ENCODE measurements around the gene PIGN. TPM values are rescaled to one million over a fixed set of nuclear protein-coding genes. Genes with fewer than 3 reads are reported as not detected.

Gene PIGN
- total RNA-seq, 1 experiment from 2014 or later: 18.5 TPM

DNA sequence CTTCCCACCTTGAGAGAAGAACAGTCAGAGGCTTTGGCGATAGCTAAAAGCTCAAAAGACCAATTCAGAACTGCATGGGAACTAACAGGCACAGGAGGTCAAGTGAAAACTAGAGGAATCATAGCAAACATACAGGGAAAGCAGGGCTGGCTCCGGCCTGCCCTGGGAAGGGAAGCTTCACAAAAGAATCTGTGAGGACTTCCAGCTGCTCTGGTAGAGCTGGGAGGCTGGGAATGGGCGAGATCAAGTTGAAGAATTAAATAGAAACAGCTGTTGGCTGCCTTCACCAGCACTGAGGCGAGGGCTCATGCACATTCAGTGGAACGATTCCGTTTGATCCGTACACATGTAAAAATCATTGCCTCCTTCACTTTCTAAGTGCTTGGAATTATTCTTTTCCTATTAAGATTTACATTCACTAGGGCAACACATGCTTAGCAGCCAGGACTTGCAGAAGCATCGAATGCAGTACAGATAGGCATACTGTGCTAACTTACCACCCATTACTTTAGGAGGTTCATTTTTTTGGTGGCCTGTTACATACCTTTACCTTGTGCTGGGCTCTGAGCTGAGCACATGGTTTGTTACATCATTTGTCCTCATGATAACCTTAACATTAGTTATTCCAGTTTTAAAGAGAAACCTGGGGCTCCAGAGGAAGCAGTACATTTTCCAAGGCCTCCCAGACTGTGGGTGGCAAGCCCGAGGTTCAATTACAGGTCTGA is 168.7 kb downstream of the PIGN start:
- no peak for DNase-seq (ENCODE audit: low spot score)

DNA sequence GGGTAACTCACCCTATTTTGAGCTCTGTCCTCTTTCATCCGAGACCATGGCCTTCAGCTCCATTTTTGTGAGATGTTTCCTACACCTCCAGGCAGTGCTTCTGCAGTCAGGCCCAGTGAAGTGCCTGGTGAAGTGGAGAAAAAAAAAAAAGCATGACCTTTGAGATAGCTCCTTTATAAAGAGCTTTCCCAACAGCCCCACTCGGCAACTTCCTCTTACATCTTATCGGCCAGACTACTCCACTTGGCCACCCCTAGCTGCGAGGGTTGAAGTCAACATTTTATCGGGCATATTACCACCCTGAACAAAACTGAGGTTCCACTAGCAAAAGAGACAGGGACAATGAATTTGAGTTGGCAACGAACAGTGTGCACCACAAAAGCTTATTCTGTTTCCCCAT is 169.2 kb downstream of the PIGN start:
- no peak for DNase-seq (ENCODE audit: low spot score)

DNA sequence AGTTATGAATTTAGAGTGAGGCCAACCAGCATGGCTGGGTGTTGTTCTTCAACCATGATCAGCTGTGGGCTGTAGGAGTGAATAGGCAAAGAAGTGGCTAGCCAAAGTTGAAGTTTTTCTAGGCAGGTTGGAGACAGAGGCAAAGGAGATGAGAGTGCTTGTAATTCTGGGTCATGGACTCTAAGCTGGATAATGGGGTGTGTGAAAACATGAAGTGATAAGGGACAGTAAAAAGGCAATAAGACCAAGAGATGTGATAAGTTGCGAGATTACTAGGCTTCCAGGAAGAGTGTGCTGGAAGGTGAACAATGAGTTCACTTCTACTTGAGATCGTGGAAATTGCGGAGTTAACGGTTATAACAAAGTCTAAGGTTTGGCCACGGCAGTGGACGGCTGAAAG is 175.4 kb downstream of the PIGN start:
- DNase-seq (ENCODE audit: low spot score): no peak

DNA sequence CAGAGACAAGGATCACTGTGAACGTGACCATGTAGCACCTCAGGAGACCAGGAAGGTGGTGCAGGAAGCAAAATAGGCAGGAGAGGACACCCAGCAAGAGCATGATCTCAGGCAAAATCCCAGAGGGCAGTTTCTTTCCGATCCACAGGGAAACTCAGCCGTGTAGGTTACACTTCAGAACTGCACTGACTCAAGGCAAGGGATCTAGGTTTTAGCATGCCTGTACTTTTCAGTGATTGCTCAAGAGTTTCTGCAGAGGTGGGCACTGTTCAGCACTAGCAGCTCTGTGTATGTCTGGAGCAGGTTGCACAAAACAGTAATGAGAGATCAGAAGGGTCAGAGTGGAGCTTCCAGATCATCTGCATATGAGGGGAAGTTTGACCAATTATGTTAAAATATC is 177.3 kb downstream of the PIGN start:
- DNase-seq (ENCODE audit: low spot score): no peak

DNA sequence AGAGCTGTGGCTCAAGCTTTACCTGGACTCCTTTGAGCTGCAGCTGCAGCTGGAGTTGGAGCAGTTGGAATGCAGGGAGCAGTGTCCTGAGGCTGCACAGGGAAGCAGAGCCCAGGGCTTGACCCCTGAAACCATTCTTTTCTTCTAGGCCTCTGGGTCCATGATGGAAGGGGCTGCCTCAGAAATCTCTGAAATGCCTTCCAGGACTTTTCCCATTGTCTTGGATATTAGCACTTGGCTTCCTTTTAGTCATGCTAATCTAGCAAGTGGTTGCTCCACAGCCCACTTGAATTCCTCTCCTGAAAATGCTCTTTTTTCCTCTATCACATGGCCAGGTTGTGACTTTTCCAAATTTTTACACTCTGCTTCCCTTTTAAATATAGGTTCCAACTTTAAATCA is 185.5 kb downstream of the PIGN start:
- no peak for DNase-seq (ENCODE audit: low spot score)

DNA sequence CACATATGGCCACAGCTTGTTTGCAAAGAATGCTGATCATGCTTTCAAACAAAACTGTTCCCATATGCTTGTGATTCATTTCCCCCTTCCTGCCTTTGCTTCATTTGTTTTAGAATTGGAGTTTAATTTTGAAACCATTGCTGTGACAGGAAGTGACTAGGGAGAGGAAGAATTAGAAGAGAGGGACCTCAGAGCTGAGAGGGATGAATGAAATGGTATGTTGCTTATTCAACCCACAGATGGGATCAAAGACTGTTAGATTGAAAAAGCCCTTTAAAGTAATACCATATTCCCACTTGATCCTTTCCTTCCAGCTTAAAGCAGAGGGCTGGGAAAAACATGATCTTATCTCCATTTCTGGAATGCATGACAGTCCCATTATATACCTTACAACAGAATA is 187.9 kb downstream of the PIGN start:
- DNase-seq (ENCODE audit: low spot score): no peak

DNA sequence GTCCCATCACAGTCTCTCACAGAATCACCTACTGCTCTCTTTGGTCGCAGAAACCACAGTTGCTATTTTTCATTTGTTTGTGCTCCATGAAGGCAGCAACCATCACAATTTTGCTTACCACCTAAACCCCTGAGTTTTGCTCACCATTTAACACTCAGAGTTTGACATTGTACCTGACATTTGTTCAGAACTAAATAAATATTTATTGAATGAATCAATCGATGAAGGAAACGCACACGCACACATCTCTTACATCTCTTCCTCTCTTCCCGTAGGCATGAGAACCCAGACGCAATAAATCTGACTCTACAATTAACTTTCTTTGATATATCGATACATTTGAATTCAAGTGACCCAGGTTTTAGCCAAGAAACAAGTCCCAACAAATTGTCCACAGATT is 188.5 kb downstream of the PIGN start:
- DNase-seq (ENCODE audit: low spot score): no peak

DNA sequence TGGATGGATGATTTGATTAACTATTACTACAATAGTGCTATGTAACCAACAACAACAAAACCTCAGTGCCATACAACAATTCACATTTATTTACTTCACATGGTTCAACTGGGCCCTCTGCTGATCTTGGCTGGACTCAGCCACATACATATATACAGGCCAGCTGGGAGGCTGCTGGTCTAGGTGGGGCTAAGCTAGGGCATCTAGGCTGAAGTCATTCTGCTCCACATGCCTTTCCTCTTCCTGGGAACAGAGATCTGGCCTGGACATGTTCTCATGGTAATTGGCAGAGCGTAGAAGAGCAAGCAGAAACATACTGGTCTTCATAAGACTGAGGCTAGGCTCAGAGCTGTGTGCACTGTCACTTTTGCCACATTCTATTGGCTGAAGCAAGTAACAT is 191.2 kb downstream of the PIGN start:
- no peak for DNase-seq (ENCODE audit: low spot score)

DNA sequence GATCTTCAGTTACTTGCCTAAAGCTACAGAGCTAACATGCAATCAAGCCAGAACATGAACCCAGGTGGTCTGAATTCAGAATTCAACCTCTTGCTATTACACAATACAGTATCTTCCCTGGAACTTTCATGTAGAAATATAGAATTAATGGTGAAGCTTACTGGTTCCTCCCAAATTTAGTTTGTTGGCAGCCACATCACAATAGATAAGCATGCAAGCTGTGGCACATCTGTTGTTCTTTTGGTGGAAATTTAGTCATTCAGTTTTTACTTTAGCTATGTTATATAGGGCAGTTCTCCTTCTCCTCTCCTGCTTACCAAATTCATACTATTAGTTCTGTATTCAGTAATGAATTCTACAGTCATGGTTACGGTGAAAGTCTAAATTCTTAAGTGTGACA is 193.0 kb downstream of the PIGN start:
- DNase-seq (ENCODE audit: low spot score): no peak

DNA sequence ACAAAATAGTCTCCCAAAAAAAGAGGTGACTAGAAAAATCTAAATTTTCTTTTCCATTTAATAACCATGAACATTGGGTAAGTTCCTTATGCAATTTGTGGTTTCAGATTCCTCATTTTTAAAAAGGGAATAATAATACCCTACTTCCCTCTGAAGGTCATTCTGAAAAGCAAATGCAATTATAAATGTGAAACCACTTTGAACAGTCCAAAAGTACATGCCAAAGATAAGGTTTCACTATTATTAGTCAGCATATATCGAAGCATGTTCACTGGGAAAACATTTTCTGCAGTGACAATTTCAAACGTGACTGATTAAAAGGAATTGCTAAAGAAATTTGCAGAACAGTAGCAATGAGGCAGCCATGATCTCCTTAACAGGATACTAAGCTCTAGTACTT is 193.9 kb downstream of the PIGN start:
- DNase-seq (ENCODE audit: low spot score): no peak

DNA sequence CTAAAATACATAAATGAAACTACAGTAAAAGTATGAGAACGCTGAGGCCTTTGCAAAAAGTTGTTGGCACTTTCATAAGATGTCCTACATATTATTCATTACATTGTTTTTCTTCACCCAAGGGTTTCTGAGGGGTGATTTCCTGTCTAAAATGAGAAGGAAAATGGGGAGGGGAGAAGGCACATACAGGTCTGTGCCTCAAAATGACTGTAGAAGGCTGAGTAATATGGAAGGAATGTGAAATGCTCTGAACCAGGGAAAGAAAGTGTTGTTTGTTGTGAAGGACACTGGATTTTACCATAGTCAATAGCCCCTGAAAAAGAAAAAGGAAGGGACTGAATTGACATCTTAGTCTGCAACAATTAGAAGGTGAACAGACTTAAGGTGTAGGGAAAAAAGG is 194.6 kb downstream of the PIGN start:
- no peak for DNase-seq (ENCODE audit: low spot score)

DNA sequence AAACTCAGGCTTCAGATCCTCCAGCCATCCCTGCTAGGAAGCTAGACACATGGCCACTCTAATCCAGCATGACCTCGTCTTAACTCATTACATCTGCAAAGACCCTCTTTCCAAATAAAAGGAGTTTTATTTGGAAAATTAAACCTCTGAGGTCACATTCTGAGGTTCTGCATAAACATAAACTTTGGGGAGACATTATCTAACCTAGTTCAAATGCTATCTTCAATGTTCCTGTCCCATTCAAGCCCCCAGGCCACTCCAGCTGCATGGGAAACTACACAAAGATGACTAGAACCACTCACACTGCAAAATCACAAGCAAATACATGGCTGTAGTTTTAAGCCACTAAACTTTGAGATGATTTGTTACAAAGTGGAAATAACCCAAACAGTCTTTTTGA is 195.0 kb downstream of the PIGN start:
- no peak for DNase-seq (ENCODE audit: low spot score)

DNA sequence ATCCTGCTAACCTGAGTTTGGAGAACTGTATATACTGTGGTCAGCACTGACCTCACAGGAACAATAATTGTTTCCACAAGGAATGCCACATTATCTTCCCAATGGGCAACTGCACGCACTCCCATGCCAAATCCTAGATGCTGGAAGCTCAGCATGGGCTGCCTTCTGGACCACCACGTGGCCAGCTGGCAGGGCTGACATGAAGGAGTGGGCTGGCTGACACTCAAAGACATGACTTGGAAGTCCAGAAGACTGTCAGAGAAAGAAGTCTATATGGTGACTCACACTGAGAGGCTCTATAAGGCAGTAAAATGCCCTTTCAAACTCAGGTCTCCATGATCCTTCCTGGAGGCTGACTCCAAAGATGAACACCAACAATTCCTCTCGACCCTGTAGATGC is 195.7 kb downstream of the PIGN start:
- DNase-seq (ENCODE audit: low spot score): no peak

Other genes with a start within 250 kb of the PIGN start
- 21.4 and 22.6 TPM in 2 replicates for gene RELCH, start 199 bp upstream of the PIGN start, total RNA-seq (2014; rRNA removed; shearing (Covaris generic))
- gene TNFRSF11A, start 138.3 kb upstream of the PIGN start, total RNA-seq (2014; rRNA removed; shearing (Covaris generic)): 7.4 and 8.6 TPM in 2 replicates

Data from HT-29 (cell line).